Measurements from ENCODE around the gene RASSF4.

The RASSF4 gene

GRCh38 chr10:44976352-44977198 is 17.0 kb downstream of the RASSF4 start:
- no peak for DNase-seq

- DNase-seq, result no peak
Observed at GRCh38 chr10:44977287-44978212, 17.9 kb downstream of the RASSF4 start.

GRCh38 chr10:44978213-44978569 is 18.6 kb downstream of the RASSF4 start:
- DNase-seq, result no peak

DNA sequence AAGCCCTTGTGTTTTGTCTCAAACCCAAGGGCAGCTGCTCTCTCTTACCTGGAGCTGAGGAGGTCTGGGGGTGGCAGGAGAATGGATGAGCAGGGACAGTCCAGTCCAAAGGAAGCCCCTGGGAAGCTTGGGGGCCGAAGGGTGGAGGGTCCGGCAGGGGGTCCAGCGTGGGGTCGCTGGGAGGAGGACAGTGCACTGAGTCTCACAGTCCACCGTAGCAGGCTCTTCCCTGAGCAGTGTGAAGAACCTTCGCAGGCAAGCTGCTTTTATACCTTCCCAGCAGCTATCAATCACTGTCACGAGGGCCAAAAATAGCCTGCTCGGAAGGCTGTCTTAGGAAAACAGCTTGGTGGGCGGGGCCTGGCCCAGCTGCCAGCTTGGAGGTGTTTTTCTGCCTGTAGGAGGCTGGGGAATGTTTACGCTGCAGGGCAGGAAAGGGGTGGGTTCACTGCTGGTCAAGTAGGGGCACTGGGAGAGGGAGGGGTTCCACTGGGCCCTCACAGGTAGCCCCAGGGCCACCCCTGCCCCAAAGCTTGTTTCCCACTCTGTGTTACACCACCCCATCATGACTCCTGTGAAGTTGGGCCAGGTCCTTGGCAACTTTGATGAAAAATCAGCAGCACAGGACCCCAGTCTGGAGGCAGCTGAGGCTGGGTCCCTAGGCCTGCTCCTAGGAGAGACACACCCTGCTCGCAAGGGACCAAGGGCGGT is 19.1 kb downstream of the RASSF4 start, which contains the start of gene DEPP1:
Gene DEPP1, minus strand, starts transcription at position 240 of the 711 bp plus-strand sequence. CDS start 779 bp downstream, outside the sequence.
- DNase-seq, result peak in 1 of 5 experiments; percentile 14

DNA sequence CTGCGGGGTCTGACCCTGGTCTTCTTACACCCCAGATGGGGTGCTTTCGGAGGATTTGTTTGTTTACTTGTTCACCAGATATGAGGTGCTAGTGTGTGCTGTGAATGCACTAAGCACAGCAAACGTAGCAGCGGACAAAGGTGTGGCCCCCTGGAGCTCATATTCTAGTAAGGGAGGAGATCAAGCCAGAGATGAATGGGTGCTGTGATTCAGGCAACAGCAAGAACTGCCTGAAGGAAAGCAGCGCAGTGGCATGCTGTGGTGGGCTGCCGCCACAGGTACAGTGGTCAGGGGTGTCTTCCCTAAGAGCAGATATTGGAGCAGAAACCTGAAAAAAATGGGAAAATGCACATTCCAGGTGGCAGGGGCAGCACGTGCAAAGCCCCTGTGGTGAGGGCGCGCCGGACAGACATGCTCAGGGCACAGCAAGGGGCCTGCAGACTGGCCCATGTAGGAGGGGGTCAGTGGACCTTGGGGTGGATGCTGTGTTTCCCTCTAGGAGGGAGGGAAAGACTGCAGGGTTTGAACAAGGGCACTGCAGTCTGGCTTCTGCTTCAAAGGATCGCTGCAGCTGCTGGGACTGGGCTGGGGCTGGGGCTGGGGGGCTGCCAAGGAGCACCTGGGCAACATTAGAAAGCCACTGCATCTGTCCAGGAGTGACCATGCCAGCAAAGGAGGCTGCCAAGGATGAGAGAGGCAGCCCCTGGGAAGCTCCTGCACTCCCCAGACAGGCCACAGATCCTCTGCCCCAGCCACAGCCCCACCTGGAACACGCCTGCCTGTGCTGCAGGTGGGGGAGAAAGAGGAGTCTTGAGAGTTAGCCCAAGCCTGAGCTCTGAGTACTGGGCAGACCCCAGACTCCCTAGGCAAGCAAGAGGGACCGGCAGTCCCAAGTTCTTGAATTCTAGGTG is 19.9 kb downstream of the RASSF4 start:
- DNase-seq, result no peak

- no peak for DNase-seq
Observed at GRCh38 chr10:44980309-44981171, 20.9 kb downstream of the RASSF4 start.

- DNase-seq, result peak in 1 of 5 experiments; percentile 45
Observed at GRCh38 chr10:44981172-44982113, 21.8 kb downstream of the RASSF4 start.

- DNase-seq, result no peak
Observed at GRCh38 chr10:44982114-44982460, 22.5 kb downstream of the RASSF4 start.

DNA sequence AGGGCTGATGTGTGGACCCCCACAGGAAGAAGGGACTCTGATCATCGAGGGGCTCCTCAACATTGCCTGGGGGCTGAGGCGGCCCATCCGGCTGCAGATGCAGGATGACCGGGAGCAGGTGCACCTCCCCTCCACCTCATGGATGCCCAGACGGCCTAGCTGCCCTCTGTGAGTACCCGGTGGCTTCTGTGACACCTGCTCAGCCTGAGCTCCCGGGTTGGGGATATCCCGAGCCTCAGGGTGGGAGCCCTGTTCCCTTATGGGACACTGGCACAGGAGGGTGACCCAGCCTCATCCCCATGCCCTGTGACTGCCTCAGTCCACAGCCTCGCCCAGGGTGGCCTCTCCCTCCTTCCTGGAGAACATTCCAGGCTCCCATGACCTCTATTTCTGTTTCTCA is 22.9 kb downstream of the RASSF4 start:
- DNase-seq, result no peak

DNA sequence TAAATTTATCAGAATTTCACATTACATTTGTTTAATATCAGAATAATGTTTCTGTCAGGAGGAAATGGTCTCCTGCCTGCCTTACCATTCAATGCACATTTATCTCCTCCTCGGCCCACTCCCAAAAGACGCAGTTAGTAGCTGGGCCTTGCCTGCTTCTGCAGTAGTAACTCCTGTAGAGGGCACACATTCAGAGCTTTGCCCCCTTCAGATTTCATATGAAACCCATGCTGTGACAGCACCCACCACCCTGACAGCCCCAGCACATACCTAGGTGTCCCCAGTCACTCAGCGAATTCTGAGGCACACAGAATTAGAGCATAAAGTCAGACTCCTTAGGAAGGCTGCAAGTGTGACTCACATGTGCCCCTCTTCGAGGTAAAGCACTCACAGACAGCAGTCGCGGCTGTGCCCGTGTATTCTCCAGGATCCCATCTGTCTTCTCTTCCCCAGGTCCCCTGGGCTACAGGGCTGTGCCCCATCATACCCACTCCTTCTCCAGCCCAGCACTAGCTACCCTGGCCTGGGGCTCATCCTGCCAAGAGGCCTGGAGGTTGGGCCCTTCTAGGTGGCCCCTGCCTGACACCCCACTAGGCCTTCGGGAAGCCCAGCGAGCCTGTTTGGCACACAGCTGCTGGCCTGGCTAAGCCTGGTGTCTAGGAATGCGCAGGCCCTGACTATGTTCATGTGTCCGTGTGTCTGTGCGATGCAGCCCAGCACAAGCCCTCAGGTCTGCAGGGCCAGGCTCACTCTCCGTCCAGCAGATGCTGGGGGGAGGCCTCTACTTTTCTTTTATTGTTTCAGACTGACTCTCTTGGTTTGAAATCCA is 23.7 kb downstream of the RASSF4 start:
- no peak for DNase-seq

GRCh38 chr10:44983895-44984278 is 24.3 kb downstream of the RASSF4 start:
- no peak for DNase-seq

DNA sequence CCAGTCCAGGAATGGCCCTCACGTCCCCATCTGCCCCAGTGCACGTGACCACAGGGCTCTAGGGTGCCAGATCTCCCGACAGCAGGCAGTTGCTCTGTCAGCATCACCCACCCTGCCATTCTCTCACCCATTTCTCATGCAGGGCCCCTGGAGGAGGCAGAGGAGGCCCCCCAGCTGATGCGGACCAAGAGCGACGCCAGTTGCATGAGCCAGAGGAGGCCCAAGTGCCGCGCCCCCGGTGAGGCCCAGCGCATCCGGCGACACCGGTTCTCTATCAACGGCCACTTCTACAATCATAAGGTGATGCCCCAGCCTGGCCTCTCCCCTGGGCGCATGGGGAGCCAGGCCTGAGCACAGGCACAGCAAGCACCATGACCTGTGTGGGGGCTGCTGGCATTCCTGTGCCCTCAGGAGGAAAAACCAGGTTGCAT is 25.1 kb downstream of the RASSF4 start:
- no peak for DNase-seq

- no peak for DNase-seq
Observed at GRCh38 chr10:44985175-44985681, 25.6 kb downstream of the RASSF4 start.

DNA sequence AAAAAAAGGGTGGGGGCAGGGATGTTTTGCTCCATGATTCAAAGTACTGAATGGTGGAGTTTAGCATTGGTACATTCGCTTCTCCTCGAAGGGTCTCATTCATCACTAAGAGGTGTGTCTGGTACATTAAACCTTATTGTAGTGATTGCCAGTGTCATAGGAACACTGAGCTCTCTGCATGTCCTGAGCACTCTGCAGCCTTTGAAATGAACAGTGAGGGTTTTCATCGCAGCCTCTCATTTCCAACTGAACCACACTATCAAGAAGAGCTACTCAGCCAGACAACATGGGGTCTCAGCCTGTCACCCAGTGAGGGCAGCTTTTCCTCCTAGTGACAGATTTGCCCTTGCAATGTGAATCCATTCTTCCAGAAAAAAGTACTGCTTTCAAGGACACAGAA is 26.6 kb downstream of the RASSF4 start:
- no peak for DNase-seq

GRCh38 chr10:44986670-44987069 is 27.1 kb downstream of the RASSF4 start:
- DNase-seq, result no peak

- DNase-seq, result no peak
Observed at GRCh38 chr10:44988957-44989585, 29.5 kb downstream of the RASSF4 start.

- DNase-seq, result no peak
Observed at GRCh38 chr10:44989597-44990301, 30.1 kb downstream of the RASSF4 start.
